ENCODE data around the gene SPON1.
A peak's percentile ranks its signal among the peaks of the same experiment; 100 is the strongest.

The SPON1 gene

DNA sequence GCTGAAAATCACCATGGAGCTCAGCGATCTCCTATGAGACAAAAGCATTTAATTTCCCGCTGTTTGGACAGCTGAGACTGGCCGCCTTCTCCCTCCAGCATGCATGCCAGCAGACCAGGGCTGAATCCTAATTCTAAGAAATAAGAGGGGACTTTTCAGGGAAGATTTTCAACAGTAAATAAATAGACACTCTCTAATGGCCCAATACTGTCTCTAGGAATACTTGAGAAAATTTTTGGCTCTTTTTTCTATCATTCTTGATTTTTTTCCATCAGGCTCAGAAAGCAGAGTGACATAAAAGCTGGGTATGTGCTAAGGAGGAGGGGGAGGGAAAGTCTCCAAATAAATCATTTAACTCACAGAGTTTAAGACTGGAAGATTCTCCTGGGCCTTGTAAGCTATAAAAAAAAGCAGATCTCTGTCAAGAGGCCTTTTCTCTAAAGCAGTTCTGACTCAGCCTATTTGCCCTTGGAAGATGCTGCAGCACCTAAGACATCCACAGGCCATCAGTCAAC is 17.6 kb upstream of the SPON1 start:
- DNase-seq: no peak

- DNase-seq: no peak
These were observed 15.1 kb upstream of the SPON1 start for GRCh38 chr11:13947379-13947778.

DNA sequence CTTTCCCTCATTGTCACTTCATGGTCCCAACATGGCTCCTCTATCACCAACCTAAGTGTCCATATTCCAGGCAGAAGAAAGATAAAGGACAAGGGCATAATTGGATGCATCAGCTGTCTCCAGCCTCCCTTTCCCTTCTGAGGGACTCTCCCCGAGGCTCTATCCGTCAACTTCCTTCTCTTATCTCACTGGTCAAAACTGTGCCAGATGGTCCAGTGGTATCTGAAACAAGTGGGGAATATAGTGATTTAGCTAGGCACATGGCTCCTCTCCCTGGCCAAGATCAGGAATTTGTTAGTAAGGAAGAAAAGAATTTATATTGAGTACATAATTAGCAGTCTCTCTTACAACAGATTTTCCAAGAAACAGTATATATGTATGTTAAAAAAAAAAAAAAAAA is 12.6 kb upstream of the SPON1 start:
- no peak for DNase-seq

GRCh38 chr11:13952221-13952620 is 10.3 kb upstream of the SPON1 start:
- DNase-seq: no peak

- no peak for DNase-seq
These were observed 9.9 kb upstream of the SPON1 start for GRCh38 chr11:13952668-13953067.

- DNase-seq: no peak
These were observed 7.9 kb upstream of the SPON1 start for GRCh38 chr11:13954591-13954990.

DNA sequence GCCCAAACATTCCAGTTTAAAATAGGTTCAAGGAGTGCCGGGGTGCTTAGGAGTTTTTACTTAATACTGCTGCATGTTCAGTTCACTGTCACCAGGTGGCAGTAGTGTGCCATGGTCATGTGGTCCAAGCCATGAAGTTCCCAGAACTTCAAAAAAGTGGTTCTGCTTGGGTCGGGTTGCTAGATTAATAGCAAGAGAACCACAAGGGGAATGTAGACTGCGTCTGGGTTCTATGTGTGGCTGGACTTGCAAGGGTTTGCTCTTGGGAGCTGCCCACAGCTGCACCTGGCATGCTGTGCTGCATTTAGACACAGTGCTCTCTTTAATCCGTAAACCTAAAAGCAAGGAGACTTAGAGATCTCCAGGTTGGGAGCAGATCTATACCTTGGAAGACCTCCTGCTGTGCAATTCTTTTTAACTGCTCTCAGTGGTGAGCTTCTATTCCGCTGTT is 6.5 kb upstream of the SPON1 start:
- DNase-seq: peak; percentile 35

- no peak for DNase-seq
These were observed 5.5 kb upstream of the SPON1 start for GRCh38 chr11:13956988-13957387.

DNA sequence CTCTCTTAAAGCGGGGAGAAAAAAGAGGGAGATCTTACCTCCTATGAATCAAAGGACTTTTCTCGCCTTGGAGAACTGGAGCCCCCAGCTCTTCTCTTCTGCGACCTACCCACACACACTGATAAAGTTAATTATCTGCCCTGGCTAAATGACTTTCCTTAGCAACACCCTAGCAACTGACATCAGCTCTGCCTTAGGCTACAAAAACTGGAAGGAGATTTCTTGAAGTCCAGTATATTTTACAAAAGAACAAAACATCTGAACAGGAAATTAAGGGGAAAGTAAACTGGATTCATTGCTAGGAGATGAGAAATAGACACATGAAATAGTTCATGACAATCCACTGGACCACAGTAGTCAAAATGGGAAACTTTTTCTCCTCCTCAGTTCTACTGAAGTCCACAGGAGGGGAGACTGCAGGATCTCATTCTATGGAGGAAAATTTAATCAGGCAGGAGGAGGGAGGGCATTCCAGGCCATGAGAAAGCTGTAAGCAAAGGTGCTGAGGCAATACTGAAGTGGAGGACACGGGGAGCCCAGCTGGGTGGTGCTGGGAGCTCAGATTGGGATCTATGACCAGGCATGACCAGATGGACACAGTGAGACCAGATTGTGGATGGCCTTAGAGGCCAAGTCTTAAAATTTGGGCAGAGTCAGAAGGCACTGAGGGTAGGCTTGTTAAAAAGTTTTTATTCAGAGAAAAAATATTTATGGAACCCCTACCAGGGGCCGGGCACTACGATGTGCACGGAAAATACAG is 3.7 kb upstream of the SPON1 start:
- no peak for DNase-seq

GRCh38 chr11:13962198-13962561 is 343 bp upstream of the SPON1 start:
- DNase-seq: no peak

DNA sequence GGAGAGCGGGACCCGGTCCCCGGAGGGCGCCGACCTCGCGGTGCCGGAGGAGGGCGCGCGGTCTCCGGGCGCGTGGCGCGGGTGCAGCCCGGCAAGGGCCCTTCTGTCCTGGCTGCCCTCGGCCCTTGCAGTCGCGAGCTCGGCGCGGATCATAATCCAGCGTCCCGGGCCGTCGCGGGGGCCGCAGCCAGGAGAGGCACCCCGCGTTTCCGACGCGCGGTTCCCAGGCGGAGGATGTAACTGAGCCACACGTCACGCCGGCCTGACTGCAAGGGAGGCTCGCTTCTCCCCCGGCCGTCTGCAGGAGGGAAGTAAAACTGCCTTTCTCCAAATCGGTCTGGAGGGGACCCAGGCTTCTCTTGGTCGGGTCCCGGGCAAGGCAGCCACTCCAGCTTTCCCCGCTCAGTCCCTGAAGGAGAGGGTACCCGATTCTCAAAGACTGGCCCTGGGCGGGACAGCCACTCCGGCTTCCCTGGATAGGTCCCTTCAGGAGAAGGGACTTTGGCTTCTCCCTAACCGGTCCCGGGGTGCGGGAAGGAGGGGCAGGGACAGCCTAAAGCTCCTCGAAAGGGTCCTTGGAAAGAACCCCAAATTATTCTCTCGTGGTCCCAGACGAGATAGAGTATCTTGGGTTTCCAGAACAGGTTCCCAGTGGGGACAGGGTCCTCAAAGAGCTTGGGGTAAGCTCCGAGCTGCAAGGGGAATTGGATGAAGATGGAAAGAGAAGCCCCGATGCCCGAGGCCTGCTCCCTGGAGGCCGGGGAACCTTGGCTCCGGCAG is 836 bp downstream of the SPON1 start:
- no peak for DNase-seq

DNA sequence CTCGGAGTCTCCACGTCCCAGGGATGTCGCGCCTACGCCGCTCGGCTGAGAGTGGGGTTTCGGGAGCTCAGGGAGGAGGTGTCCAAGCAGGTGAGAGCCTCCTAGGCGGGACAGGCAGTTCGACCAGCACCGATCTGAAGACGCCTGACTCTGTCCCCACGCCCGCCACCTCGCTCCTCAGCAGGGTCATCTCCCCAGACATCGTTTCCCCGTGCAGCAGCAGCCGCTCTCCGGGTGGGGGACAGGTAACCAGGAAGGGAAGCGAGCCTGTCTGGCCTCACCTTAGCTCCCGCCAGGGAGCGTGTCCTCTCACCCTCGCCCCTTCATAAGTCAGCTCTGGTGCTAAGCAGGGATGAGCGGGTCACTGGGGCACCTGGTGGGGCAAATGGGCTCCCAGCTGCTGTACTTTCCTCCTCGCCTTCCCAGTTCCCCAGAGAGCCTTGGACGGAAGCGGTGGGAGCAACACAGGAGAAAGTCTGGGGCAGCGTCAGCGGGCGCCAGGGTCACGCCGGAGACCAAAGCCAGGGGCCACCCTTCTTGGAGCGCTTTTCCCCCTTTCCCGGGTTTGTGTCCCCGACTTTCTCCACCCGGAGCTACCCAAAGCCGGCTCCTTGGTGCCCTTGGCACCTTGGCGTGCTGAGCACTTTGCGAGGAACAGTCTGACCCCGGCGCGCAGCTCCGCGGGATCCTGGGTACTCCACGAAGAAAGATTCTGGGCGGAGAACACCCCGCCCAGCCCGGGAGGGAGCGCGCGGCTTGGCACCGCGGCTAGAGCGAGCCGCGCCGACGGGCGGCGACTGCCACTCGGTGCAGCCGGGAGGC is 1.6 kb downstream of the SPON1 start:
- no peak for DNase-seq

- no peak for DNase-seq
These were observed 2.2 kb downstream of the SPON1 start for GRCh38 chr11:13964771-13965074.

- no peak for DNase-seq
These were observed 2.8 kb downstream of the SPON1 start for GRCh38 chr11:13965337-13965736.

- no peak for DNase-seq
These were observed 3.5 kb downstream of the SPON1 start for GRCh38 chr11:13966013-13966412.

DNA sequence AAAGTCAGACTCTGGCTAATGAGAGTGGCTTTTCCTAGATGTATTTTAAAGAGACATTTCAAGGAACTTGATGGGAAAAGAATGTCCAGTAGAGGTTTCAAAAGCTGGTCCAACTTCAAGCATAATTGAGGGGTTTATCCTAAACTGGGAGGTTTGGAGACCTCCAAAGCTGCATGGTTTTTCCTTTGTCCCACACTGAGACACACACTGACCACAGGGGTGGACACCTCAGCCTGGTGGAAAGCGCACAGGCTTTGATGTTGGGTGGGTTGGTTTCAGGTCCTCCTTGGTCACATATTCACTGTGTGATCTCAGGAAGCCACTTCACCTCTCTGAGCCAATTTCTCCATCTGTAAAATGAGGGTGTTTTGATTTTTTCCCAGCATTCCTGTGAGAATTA is 4.0 kb downstream of the SPON1 start:
- DNase-seq: no peak

DNA sequence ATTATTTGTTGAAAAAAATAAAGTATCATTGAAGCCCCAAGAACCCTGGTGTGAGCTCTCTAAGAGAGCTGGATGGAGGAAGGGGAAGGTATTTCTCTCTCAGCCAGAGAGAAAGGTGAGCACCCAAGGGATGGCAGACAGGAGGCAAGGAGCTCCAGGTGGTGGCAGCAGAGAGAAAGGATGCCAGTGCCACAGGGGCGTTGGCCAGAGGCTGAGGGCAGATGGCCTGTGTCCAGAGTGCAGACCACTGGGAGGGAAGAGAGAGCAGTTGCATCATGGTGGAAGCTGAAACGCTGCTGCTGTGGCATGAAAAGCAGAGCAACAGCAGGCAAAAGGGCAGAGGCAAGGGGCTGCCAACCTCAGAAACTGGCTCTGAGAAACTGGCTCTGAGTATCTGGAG is 8.5 kb downstream of the SPON1 start:
- DNase-seq: no peak

DNA sequence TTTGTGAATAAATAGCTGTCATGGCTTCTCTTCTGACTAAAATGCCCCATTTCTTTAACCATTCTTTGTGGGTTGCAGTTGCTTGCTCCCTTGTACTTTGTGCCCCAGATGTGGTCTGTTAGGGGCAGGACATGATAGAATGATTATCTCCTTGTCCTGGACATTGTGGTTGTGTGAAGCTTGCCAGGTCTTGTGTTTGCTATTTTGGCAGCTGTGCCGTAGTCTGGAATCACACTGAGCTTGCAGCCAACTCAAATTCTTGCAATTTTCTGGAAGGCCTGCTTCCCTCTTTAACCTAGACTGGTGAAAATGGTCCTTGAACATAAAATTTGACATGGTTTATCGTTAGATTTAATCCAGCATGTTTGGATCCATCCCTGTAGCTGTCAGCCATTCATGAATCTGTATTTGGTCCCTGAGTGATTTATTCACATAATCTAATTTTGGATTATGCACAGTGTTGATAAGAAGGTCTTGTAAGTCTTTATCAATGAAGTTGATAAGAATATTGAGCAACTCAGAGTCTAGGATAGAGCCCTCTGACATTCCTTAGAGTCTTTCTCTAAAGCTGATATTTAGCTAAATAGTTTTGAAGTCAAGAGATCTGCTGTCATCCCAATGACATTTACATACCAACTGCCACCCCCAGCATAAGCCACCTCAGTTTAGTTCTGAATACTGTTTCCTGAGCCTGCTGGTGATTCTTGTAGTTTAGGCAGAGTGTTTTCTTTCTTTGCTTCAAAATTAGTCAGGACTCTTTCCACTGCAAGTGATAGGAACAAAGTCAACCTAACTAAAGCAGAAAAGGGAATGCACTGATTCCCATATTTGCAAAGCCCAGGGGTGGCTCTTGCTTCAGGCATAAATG is 9.8 kb downstream of the SPON1 start:
- DNase-seq: no peak

DNA sequence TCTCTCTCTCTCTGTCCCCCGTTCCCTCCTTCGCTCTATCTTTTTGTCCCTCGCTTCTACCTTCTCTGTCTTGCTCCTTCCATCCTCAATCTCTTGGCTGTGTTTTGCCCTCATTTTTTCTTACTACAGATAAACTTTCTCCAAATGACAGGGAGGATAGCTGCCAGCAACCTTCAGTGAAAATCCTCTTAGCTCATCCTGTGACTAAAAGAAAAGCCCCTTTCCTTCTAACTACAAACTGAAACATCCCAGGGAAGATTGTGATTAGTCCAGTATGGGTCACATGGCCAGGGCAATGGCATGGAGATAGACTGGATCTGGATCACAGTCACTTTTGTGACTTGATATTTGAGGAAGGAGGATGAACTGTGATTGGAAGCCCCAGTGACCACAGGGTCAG is 10.4 kb downstream of the SPON1 start:
- no peak for DNase-seq

GRCh38 chr11:13974631-13975030 is 12.1 kb downstream of the SPON1 start:
- DNase-seq: no peak

DNA sequence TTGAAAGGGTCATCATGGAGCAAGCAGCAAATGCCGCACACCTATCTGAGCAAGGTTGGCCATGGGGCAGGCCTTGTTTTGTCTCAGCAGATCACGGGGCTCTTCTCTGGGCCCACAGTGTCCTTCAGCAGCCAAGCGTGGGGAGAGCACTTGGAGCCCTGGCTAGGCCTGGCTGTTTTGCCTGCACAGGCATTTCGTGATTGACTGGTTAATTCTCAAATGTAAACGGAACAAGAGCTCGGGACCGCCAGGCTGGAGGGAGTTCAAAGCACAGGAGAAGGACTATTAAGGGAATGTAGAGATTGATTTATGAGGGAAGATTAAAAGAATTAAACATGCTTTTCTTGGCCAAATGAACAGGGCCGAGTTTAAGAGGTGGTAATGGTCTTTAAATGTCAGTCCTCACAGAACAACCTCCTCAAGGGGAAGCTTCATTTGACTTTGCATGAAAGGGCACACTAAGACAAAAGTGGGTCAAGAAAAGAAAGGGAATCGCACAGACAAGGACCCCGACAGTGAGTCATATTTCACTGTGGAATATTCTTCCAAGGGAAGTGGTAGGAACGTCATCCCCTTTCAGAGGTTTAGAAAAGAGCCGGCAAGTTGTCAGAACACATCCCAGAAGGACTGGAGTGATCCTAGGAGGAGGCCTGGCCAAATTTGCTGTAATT is 20.7 kb downstream of the SPON1 start:
- no peak for DNase-seq

Measured in NCI-H1694 treated with DMSO at 0.1 percent for 48 hours (cell line).